ENCODE measurements around the gene CLPTM1.
"Not testable (repeated sequence)": the region's sequence is repeated elsewhere in the genome, so short reads cannot be mapped to it uniquely, and the experiment has no call there.

GRCh38 chr19:44911896-44912295, 43.3 kb upstream of the CLPTM1 start:
- TF ChIP-seq EZH2 (IDR thresholded peaks at IDR 0.05); POLR2AphosphoS5 (IDR thresholded peaks at IDR 0.05; ENCODE audit: borderline replicate concordance, low read depth, low read length); FOXP2 (optimal IDR thresholded peaks at IDR 0.05; ENCODE audit: control extremely low read depth, extremely low read length, insufficient read depth): not testable (repeated sequence)
